ENCODE results near the gene LGALS9B.
"Not testable (repeated sequence)": the region's sequence is repeated elsewhere in the genome, so short reads cannot be mapped to it uniquely, and the experiment has no call there.

DNA sequence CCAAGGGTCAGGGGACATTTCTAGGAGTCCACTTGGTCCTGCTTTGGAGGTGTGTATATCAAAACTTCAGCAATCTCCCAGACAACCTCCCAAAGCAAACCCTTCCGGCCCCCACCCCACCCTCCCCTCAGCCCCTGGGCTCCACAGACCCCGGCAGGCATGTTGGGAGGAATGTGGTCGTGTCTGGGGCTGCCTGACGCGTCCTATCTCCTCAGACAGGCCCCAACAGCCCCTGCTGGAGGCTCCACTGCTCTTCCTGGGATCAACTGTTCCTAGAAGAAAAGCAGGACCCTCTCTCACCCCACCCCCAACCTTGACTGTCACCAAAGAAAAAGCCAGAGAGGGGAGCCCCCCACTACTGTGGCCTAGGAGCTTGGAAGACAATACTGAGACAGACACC lies 28.1 kb upstream of the LGALS9B start:
- not testable (repeated sequence) for TF ChIP-seq EZH2 (IDR thresholded peaks at IDR 0.05; ENCODE audit: borderline replicate concordance, low read length); CTCF (conservative IDR thresholded peaks at IDR 0.05 in 1 of 2, IDR thresholded peaks at IDR 0.05 in 1 of 2; ENCODE audit: extremely low read depth in 1 of 2, insufficient read depth in 1 of 2, low read depth in 1 of 2, low read length in 2 of 2)
